GM10847 (cell line): ENCODE measurements around the gene DDX52.

ENCODE experiments used
- POLR2A ChIP-seq: IDR thresholded peaks from 2 replicates; pipeline ENCODE4 v1.6.1; 2011; ENCODE audit not compliant: insufficient read length; ENCODE audit errors: extremely low read depth

The DDX52 gene

GRCh38 chr17:37643118-37643766, at the start of gene DDX52:
Gene DDX52, minus strand, starts transcription at chr17:37643446. Its CDS starts 26 bp downstream, at chr17:37643420.
- TF ChIP-seq POLR2A: peak; percentile 71

- no peak for TF ChIP-seq POLR2A
Observed at GRCh38 chr17:37691807-37692206, 48.6 kb upstream of the DDX52 start.

GRCh38 chr17:37689317-37689716, 46.1 kb upstream of the DDX52 start:
- no peak for TF ChIP-seq POLR2A

GRCh38 chr17:37683454-37683984, 40.3 kb upstream of the DDX52 start:
- no peak for TF ChIP-seq POLR2A

GRCh38 chr17:37682007-37682406, 38.8 kb upstream of the DDX52 start:
- TF ChIP-seq POLR2A: no peak

GRCh38 chr17:37678036-37678435, 34.8 kb upstream of the DDX52 start:
- TF ChIP-seq POLR2A: no peak

- TF ChIP-seq POLR2A: no peak
Observed at GRCh38 chr17:37677021-37677420, 33.8 kb upstream of the DDX52 start.

- TF ChIP-seq POLR2A: no peak
Observed at GRCh38 chr17:37676115-37676925, 33.1 kb upstream of the DDX52 start.

GRCh38 chr17:37674511-37674910, 31.3 kb upstream of the DDX52 start:
- no peak for TF ChIP-seq POLR2A

- TF ChIP-seq POLR2A: no peak
Observed at GRCh38 chr17:37673386-37673785, 30.1 kb upstream of the DDX52 start.

- no peak for TF ChIP-seq POLR2A
Observed at GRCh38 chr17:37672548-37673078, 29.4 kb upstream of the DDX52 start.

GRCh38 chr17:37671824-37672547, 28.7 kb upstream of the DDX52 start:
- no peak for TF ChIP-seq POLR2A

GRCh38 chr17:37671028-37671823, 28.0 kb upstream of the DDX52 start:
- no peak for TF ChIP-seq POLR2A

GRCh38 chr17:37667039-37667438, 23.8 kb upstream of the DDX52 start:
- no peak for TF ChIP-seq POLR2A

- no peak for TF ChIP-seq POLR2A
Observed at GRCh38 chr17:37664214-37664613, 21.0 kb upstream of the DDX52 start.
